ENCODE measurements around the gene TMEM185B. TPM values are rescaled to one million over a fixed set of nuclear protein-coding genes. Genes with fewer than 3 reads are reported as not detected.
A peak's percentile ranks its signal among the peaks of the same experiment; 100 is the strongest.

The TMEM185B gene
- total RNA-seq, 1 donor from 2014 or later = 31.8 TPM

DNA sequence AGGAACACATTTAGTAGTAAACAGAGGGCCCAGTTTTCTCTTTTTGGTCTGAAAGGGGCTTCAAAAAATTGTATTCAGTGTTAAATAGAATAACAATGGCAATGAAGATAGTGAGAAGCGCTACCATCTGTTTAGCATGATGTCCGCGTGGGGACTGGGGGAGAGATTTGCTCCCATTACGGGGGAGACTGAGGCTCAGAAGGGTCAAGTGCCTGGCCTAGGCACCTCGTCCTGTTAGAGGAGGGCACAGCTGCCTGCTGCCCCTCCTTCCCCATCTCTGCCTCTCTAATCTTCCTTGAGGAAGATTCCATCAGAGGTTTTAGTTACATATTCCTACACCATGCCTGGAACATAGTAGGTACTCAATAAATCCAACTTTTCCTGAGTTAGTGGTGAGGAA, 10.1 kb upstream of the TMEM185B start:
- H3K27me3 ChIP-seq = no peaks in the 10 kb centered on the region
- DNase-seq (ENCODE audit: low spot score in 2 of 2) = no peak
- H3K9me3 ChIP-seq = no peaks in the 10 kb centered on the region
- no peak for TF ChIP-seq CTCF (IDR thresholded peaks at IDR 0.05)
- H3K36me3 ChIP-seq = no peaks in the 10 kb centered on the region
- intact Hi-C loops (cut with DNase I) = no loop called here
- no peak overlapping the region for H3K27ac ChIP-seq
- H3K4me1 ChIP-seq = peaks cover 0 to 4% of the 10 kb centered on the region in 2 donors
- H3K4me3 ChIP-seq = no peak overlapping the region

- peak overlapping the region; percentile 56 to 68 for H3K4me3 ChIP-seq
- DNase-seq (ENCODE audit: low spot score in 2 of 2) = peak in 1 of 2 donors; percentile 66
- intact Hi-C loops (cut with DNase I) = no loop called here
- H3K9me3 ChIP-seq = no peaks in the 10 kb centered on the region
- H3K4me1 ChIP-seq = peaks cover 0 to 4% of the 10 kb centered on the region in 2 donors
- TF ChIP-seq CTCF (IDR thresholded peaks at IDR 0.05) = no peak
- no peaks in the 10 kb centered on the region for H3K36me3 ChIP-seq
- H3K27me3 ChIP-seq = no peaks in the 10 kb centered on the region
- peak overlapping the region in 1 of 2 donors; percentile 32 for H3K27ac ChIP-seq
Measured at GRCh38 chr2:120231974-120232635, 8.9 kb upstream of the TMEM185B start.

- peaks cover 0 to 4% of the 10 kb centered on the region in 2 donors for H3K4me1 ChIP-seq
- H3K36me3 ChIP-seq = no peaks in the 10 kb centered on the region
- intact Hi-C loops (cut with DNase I) = no loop called here
- H3K27ac ChIP-seq = peak overlapping the region in 1 of 2 donors; percentile 32
- no peaks in the 10 kb centered on the region for H3K9me3 ChIP-seq
- peak overlapping the region; percentile 56 to 68 for H3K4me3 ChIP-seq
- peak in 1 of 2 donors; percentile 42 for DNase-seq (ENCODE audit: low spot score in 2 of 2)
- no peaks in the 10 kb centered on the region for H3K27me3 ChIP-seq
- TF ChIP-seq CTCF (IDR thresholded peaks at IDR 0.05) = no peak
Measured at GRCh38 chr2:120231564-120231973, 8.4 kb upstream of the TMEM185B start.

GRCh38 chr2:120230515-120231471, 7.6 kb upstream of the TMEM185B start:
- Histone ChIP-seq H3K4me1 (peaks cover 0 to 4% of the 10 kb centered on the region in 2 donors), H3K36me3 (no peaks in the 10 kb centered on the region), H3K4me3 (no peak overlapping the region), H3K9me3 (no peaks in the 10 kb centered on the region), H3K27me3 (no peaks in the 10 kb centered on the region), H3K27ac (no peak overlapping the region)
- DNase-seq (ENCODE audit: low spot score in 2 of 2) = peak in 1 of 2 donors; percentile 58
- TF ChIP-seq CTCF (IDR thresholded peaks at IDR 0.05) = no peak
- intact Hi-C loops (cut with DNase I) = no loop called here

DNA sequence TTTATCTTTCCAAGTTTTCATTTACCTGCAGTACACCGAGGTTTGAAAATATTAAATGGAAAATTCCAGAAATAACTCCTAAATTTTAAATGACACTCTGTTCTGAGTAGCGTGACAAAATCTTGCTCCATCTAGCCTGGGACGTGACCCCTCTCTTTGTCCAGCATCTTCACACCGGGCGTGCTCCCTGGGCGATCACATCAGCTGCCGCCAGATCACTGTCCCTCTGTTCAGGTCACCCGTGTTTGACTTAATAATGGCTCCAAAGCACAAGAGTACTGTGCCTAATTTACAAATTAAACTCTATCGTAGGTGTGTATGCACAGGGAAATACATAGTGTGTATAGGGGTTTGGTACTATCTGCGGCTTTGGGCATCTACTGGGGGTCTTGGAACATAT, 6.1 kb upstream of the TMEM185B start:
- Histone ChIP-seq H3K27ac (no peak overlapping the region), H3K36me3 (no peaks in the 10 kb centered on the region), H3K4me3 (no peak overlapping the region), H3K4me1 (peaks cover 0 to 4% of the 10 kb centered on the region in 2 donors), H3K27me3 (no peaks in the 10 kb centered on the region), H3K9me3 (no peaks in the 10 kb centered on the region)
- intact Hi-C loops (cut with DNase I) = loop anchor here (10.0 kb wide), 3 partner anchors 215 to 865 kb away; partner anchors contain the start of genes C2orf76, DBI and EPB41L5
- peak in 1 of 2 donors; percentile 7 for DNase-seq (ENCODE audit: low spot score in 2 of 2)
- no peak for TF ChIP-seq CTCF (IDR thresholded peaks at IDR 0.05)
